IMR-90 (cell line): ENCODE data around the gene NMBR. TPM values are rescaled to one million over a fixed set of nuclear protein-coding genes. Genes with fewer than 3 reads are reported as not detected.
"Not testable (repeated sequence)": the region's sequence is repeated elsewhere in the genome, so short reads cannot be mapped to it uniquely, and the experiment has no call there.

ENCODE experiments used
- ATAC-seq: fragments of 200-7000 bp; cut with Tn5 transposase; 2 replicates; pipeline ENCODE4 v1.9.1; 2020; ENCODE audit warnings: low read depth, mild to moderate bottlenecking, moderate library complexity
- BruUV-seq: library from RNA; stranded (reverse); fragments of 400-500 nt; replicated peaks from 2 replicates; lab custom pipeline; 2021; lab: Mats Ljungman, UMichigan
- CTCF ChIA-PET: fragments of 300-600 bp; formaldehyde crosslinking; extraction: SDS; loops from one replicate; lab custom pipeline; 2021; ENCODE audit warnings: antibody characterized with exemption; lab: Yijun Ruan, JAX
- POLR2A ChIA-PET: fragments of 300-600 bp; sonication (Branson Sonifier 250); formaldehyde crosslinking; loops from one replicate; lab custom pipeline; 2022; ENCODE audit warnings: antibody characterized with exemption; ENCODE audit not compliant: unreplicated experiment; lab: Charles Lee
- DNase-seq: peaks from one replicate; pipeline ENCODE4 v3.0.0; 2013
- H2AFZ ChIP-seq: replicated peaks from 2 replicates; pipeline ENCODE3; 2013; ENCODE audit warnings: low read length, mild to moderate bottlenecking; ENCODE audit not compliant: poor library complexity
- H2AK5ac ChIP-seq: 2 replicates; pipeline ENCODE4 v1.6.1; 2013; ENCODE audit warnings: low read depth, low read length, inconsistent platforms
- H2AK9ac ChIP-seq: replicated peaks from 2 replicates; pipeline ENCODE3; 2013; ENCODE audit warnings: mild to moderate bottlenecking, low read depth, low read length, moderate library complexity; ENCODE audit not compliant: poor library complexity
- H2BK120ac ChIP-seq: 2 replicates; pipeline ENCODE4 v1.6.1; 2013; ENCODE audit warnings: low read depth, low read length, inconsistent platforms
- H2BK15ac ChIP-seq: 3 replicates; pipeline ENCODE4 v1.6.1; 2013; ENCODE audit warnings: low read depth, low read length, inconsistent platforms
- H2BK20ac ChIP-seq: 2 replicates; pipeline ENCODE4 v1.6.1; 2013; ENCODE audit warnings: low read depth, mild to moderate bottlenecking, inconsistent platforms, low read length, moderate library complexity
- H2BK5ac ChIP-seq: 2 replicates; pipeline ENCODE4 v1.6.1; 2013; ENCODE audit warnings: mild to moderate bottlenecking, low read depth, low read length, inconsistent platforms; ENCODE audit not compliant: poor library complexity, severe bottlenecking
- H3K14ac ChIP-seq: replicated peaks from 2 replicates; pipeline ENCODE4 v1.6.1; 2013; ENCODE audit warnings: low read depth, low read length, inconsistent platforms
- H3K18ac ChIP-seq: 2 replicates; pipeline ENCODE4 v1.6.1; 2013; ENCODE audit warnings: low read depth, low read length, control low read depth
- H3K23ac ChIP-seq: 2 replicates; pipeline ENCODE4 v1.6.1; 2013; ENCODE audit warnings: low read depth, low read length, inconsistent platforms
- H3K27ac ChIP-seq: 2 replicates; pipeline ENCODE4 v1.5.1; 2013; ENCODE audit warnings: mild to moderate bottlenecking, control low read depth, low read length; ENCODE audit not compliant: insufficient read depth
- H3K27me3 ChIP-seq: 2 replicates; pipeline ENCODE4 v1.6.1; 2013; ENCODE audit warnings: low read length; ENCODE audit not compliant: control insufficient read depth, insufficient read depth
- H3K36me3 ChIP-seq: 2 replicates; pipeline ENCODE4 v1.6.1; 2013; ENCODE audit warnings: low read length, mixed read lengths; ENCODE audit not compliant: control insufficient read depth, insufficient read depth
- H3K4ac ChIP-seq: 2 replicates; pipeline ENCODE4 v1.6.1; 2013; ENCODE audit warnings: low read depth, low read length, inconsistent platforms
- H3K4me1 ChIP-seq: 2 replicates; pipeline ENCODE4 v1.6.1; 2013; ENCODE audit warnings: low read length, mixed read lengths; ENCODE audit not compliant: control insufficient read depth, insufficient read depth
- H3K4me2 ChIP-seq: 2 replicates; pipeline ENCODE4 v1.6.1; 2013; ENCODE audit warnings: low read depth, mild to moderate bottlenecking, control low read depth, low read length, moderate library complexity
- H3K4me3 ChIP-seq: 2 replicates; pipeline ENCODE4 v1.5.1; 2013; ENCODE audit warnings: low read depth, mild to moderate bottlenecking, control low read depth, low read length, moderate library complexity; ENCODE audit not compliant: insufficient read depth
- H3K56ac ChIP-seq: 2 replicates; pipeline ENCODE4 v1.6.1; 2013; ENCODE audit warnings: low read length, inconsistent platforms; ENCODE audit not compliant: insufficient read depth; ENCODE audit errors: extremely low read depth
- H3K79me1 ChIP-seq, 2 experiments: 2 replicates each; pipeline ENCODE4 v1.6.1; 2013; ENCODE audit warnings: low read length in 2 of 2, inconsistent platforms in 1 of 2, low read depth in 1 of 2
- H3K9ac ChIP-seq: 2 replicates; pipeline ENCODE4 v1.6.1; 2013; ENCODE audit warnings: low read depth, low read length, control low read depth
- H3K9me1 ChIP-seq: 2 replicates; pipeline ENCODE4 v1.6.1; 2013; ENCODE audit warnings: low read length, inconsistent platforms; ENCODE audit not compliant: insufficient read depth
- H3K9me3 ChIP-seq: 2 replicates; pipeline ENCODE4 v1.6.1; 2013; ENCODE audit warnings: low read length; ENCODE audit not compliant: control insufficient read depth, insufficient read depth
- H4K20me1 ChIP-seq: 2 replicates; pipeline ENCODE4 v1.6.1; 2013; ENCODE audit warnings: low read length, inconsistent platforms; ENCODE audit not compliant: insufficient read depth
- H4K5ac ChIP-seq: 2 replicates; pipeline ENCODE4 v1.6.1; 2013; ENCODE audit warnings: mild to moderate bottlenecking, low read depth, low read length, control low read depth
- H4K8ac ChIP-seq, 2 experiments: 2 replicates each; pipeline ENCODE4 v1.6.1; 2013; ENCODE audit warnings: low read depth in 2 of 2, low read length in 2 of 2, control low read depth in 1 of 2, inconsistent platforms in 1 of 2
- H4K91ac ChIP-seq: 2 replicates; pipeline ENCODE4 v1.6.1; 2013; ENCODE audit warnings: low read depth, low read length, inconsistent platforms; ENCODE audit not compliant: insufficient read depth
- WGBS, 2 experiments: methylation state at CpG; one replicate each; pipeline versions ENCODE4 v1.1.5 to v1.1.7; 2013; ENCODE audit warnings: missing lambda C conversion rate in 2 of 2; ENCODE audit not compliant: insufficient read length in 1 of 2; ENCODE audit errors: extremely low coverage in 2 of 2; 5-methylcytosine and 5-hydroxymethylcytosine counted together
- dilution Hi-C: fragments of 300-500 bp; cut with HindIII; formaldehyde crosslinking; loops from one replicate; pipeline ENCODE4 v1.14.3; 2018; ENCODE audit warnings: low sequenced_read_pairs; ENCODE audit not compliant: unreplicated experiment
- in situ Hi-C: fragments of 300-500 bp; cut with MboI; formaldehyde crosslinking; loops from 3 replicates; pipeline ENCODE4 v1.14.3; 2019; ENCODE audit warnings: low sequenced_read_pairs, inconsistent platforms, mixed read lengths
- intact Hi-C: fragments of 100-400 bp; cut with micrococcal nuclease; formaldehyde crosslinking; loops from 2 replicates; pipeline ENCODE4 v1.10.0; 2022
- polyA plus RNA-seq, 3 experiments: library from polyadenylated mRNA; depleted of rRNA; stranded (reverse); fragments of >200 nt; gene quantifications; 2 replicates each; pipeline ENCODE4 v1.2.3, GENCODE V29; 2012; ENCODE audit warnings: low replicate concordance in 1 of 3
- total RNA-seq: library from RNA; depleted of rRNA; stranded (reverse); fragments of >200 nt; gene quantifications from 2 replicates; pipeline ENCODE4 v1.2.3, GENCODE V29; 2012

Gene NMBR
- total and polyA plus RNA-seq, 2 of the 4 experiments (the other 2 are of a cell fraction): not detected

- H3K4me1 ChIP-seq, H2BK20ac ChIP-seq, H3K9me1 ChIP-seq, H2AK5ac ChIP-seq, H2BK15ac ChIP-seq, H3K36me3 ChIP-seq, H3K18ac ChIP-seq, H3K27ac ChIP-seq, H4K20me1 ChIP-seq, DNase-seq, H4K8ac ChIP-seq, POLR2A ChIA-PET, ATAC-seq, dilution Hi-C loops, H3K9ac ChIP-seq, H4K5ac ChIP-seq, H2AK9ac ChIP-seq, H3K79me1 ChIP-seq, H4K91ac ChIP-seq, H3K23ac ChIP-seq, H3K27me3 ChIP-seq, H3K4me3 ChIP-seq, H3K4ac ChIP-seq, H3K14ac ChIP-seq, H2BK120ac ChIP-seq, H2BK5ac ChIP-seq, intact Hi-C loops, CTCF ChIA-PET, BruUV-seq, H2AFZ ChIP-seq, in situ Hi-C loops, H3K56ac ChIP-seq, H3K9me3 ChIP-seq, H3K4me2 ChIP-seq: not testable (repeated sequence)
- WGBS, 2 experiments: no CpG with 5 or more reads among the region's 4 CpGs
These were observed 84.1 kb downstream of the NMBR start for GRCh38 chr6:142062861-142063260.
